Skin epidermis (tissue), 12 donors: ENCODE measurements around the gene FRMD4B.

ENCODE experiments used
- H3K27ac ChIP-seq, 21 experiments: fragments of 200-600 bp; sonication (generic) in 11 of 21; one replicate each; pipeline ENCODE4 v1.5.0; 2020; ENCODE audit warnings: mild to moderate bottlenecking in 3 of 21, inconsistent platforms in 2 of 21, moderate library complexity in 2 of 21
- H3K4me3 ChIP-seq, 7 experiments: fragments of 200-600 bp; sonication (generic) in 2 of 7; one replicate each; pipeline ENCODE4 v1.5.0; 2020; ENCODE audit warnings: inconsistent platforms in 2 of 7, mild to moderate bottlenecking in 2 of 7, moderate library complexity in 1 of 7

The FRMD4B gene

GRCh38 chr3:69370156-69370883 is 15.6 kb downstream of the FRMD4B start:
- Histone ChIP-seq H3K27ac (peak overlapping the region in 20 of 21 experiments; percentile 4 to 76 (median 68)), H3K4me3 (peak overlapping the region in 1 of 7 experiments; percentile 8)

GRCh38 chr3:69368129-69368741 is 17.7 kb downstream of the FRMD4B start:
- Histone ChIP-seq H3K4me3 (no peak overlapping the region), H3K27ac (peak overlapping the region in 4 of 21 experiments; percentile 7 to 75 (median 43))

- H3K4me3 ChIP-seq: no peak overlapping the region
- H3K27ac ChIP-seq: no peak overlapping the region
Measured at GRCh38 chr3:69367586-69367985, 18.3 kb downstream of the FRMD4B start.

- H3K4me3 ChIP-seq: no peak overlapping the region
- H3K27ac ChIP-seq: peak overlapping the region in 4 of 21 experiments; percentile 11 to 47 (median 32)
Measured at GRCh38 chr3:69364354-69364753, 21.5 kb downstream of the FRMD4B start.

- H3K27ac ChIP-seq: no peak overlapping the region
- H3K4me3 ChIP-seq: no peak overlapping the region
Measured at GRCh38 chr3:69360690-69361089, 25.2 kb downstream of the FRMD4B start.

GRCh38 chr3:69359916-69360315 is 26.0 kb downstream of the FRMD4B start:
- Histone ChIP-seq H3K4me3 (no peak overlapping the region), H3K27ac (no peak overlapping the region)

GRCh38 chr3:69359339-69359893 is 26.5 kb downstream of the FRMD4B start:
- no peak overlapping the region for H3K27ac ChIP-seq
- H3K4me3 ChIP-seq: no peak overlapping the region

- no peak overlapping the region for H3K27ac ChIP-seq
- no peak overlapping the region for H3K4me3 ChIP-seq
Measured at GRCh38 chr3:69357196-69357595, 28.7 kb downstream of the FRMD4B start.

GRCh38 chr3:69354948-69355347 is 30.9 kb downstream of the FRMD4B start:
- H3K4me3 ChIP-seq: no peak overlapping the region
- H3K27ac ChIP-seq: no peak overlapping the region

GRCh38 chr3:69353503-69353902 is 32.4 kb downstream of the FRMD4B start:
- Histone ChIP-seq H3K4me3 (peak overlapping the region in 6 of 7 experiments; percentile 5 to 32 (median 22)), H3K27ac (peak overlapping the region in 12 of 21 experiments; percentile 1 to 80 (median 58))

- peak overlapping the region in 6 of 7 experiments; percentile 5 to 32 (median 22) for H3K4me3 ChIP-seq
- H3K27ac ChIP-seq: peak overlapping the region in 15 of 21 experiments; percentile 1 to 80 (median 52)
Measured at GRCh38 chr3:69353088-69353478, 32.8 kb downstream of the FRMD4B start.

GRCh38 chr3:69352305-69353087 is 33.4 kb downstream of the FRMD4B start:
- Histone ChIP-seq H3K4me3 (peak overlapping the region in 6 of 7 experiments; percentile 5 to 32 (median 22)), H3K27ac (peak overlapping the region in 16 of 21 experiments; percentile 1 to 80 (median 46))

GRCh38 chr3:69343875-69344274 is 42.0 kb downstream of the FRMD4B start:
- no peak overlapping the region for H3K4me3 ChIP-seq
- H3K27ac ChIP-seq: no peak overlapping the region

- H3K4me3 ChIP-seq: no peak overlapping the region
- no peak overlapping the region for H3K27ac ChIP-seq
Measured at GRCh38 chr3:69342074-69342473, 43.8 kb downstream of the FRMD4B start.

- no peak overlapping the region for H3K4me3 ChIP-seq
- peak overlapping the region in 3 of 21 experiments; percentile 29 to 36 (median 29) for H3K27ac ChIP-seq
Measured at GRCh38 chr3:69339760-69340159, 46.1 kb downstream of the FRMD4B start.

GRCh38 chr3:69338911-69339310 is 47.0 kb downstream of the FRMD4B start:
- Histone ChIP-seq H3K4me3 (no peak overlapping the region), H3K27ac (peak overlapping the region in 3 of 21 experiments; percentile 29 to 36 (median 29))

- Histone ChIP-seq H3K4me3 (no peak overlapping the region), H3K27ac (no peak overlapping the region)
Measured at GRCh38 chr3:69332934-69333333, 53.0 kb downstream of the FRMD4B start.

GRCh38 chr3:69330891-69331400 is 54.9 kb downstream of the FRMD4B start:
- no peak overlapping the region for H3K4me3 ChIP-seq
- H3K27ac ChIP-seq: peak overlapping the region in 14 of 21 experiments; percentile 26 to 67 (median 44)

GRCh38 chr3:69329892-69330291 is 56.0 kb downstream of the FRMD4B start:
- no peak overlapping the region for H3K4me3 ChIP-seq
- peak overlapping the region in 1 of 21 experiments; percentile 14 for H3K27ac ChIP-seq

GRCh38 chr3:69328963-69329302 is 57.0 kb downstream of the FRMD4B start:
- H3K4me3 ChIP-seq: no peak overlapping the region
- peak overlapping the region in 8 of 21 experiments; percentile 13 to 65 (median 30) for H3K27ac ChIP-seq
